Measurements from ENCODE around the gene MLLT3.

DNA sequence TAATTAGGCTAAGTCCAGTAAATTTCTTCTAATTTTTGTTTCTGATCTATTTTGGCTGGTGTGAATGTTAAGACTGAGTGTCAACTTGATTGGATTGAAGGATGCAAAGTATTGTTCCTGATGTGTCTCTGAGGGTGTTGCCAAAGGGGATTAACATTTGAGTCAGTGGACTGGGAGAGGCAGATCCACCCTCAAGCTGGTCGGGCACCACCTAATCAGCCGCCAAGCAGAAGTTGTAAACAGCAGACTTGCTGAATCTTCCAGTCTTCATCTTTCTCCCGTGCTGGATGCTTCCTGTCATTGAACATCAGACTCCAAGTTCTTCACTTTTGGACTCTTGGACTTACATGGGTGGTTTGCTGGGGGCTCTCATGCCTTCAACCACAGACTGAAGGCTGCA is 21.4 kb upstream of the MLLT3 start:
- TF ChIP-seq, protein P1, sequence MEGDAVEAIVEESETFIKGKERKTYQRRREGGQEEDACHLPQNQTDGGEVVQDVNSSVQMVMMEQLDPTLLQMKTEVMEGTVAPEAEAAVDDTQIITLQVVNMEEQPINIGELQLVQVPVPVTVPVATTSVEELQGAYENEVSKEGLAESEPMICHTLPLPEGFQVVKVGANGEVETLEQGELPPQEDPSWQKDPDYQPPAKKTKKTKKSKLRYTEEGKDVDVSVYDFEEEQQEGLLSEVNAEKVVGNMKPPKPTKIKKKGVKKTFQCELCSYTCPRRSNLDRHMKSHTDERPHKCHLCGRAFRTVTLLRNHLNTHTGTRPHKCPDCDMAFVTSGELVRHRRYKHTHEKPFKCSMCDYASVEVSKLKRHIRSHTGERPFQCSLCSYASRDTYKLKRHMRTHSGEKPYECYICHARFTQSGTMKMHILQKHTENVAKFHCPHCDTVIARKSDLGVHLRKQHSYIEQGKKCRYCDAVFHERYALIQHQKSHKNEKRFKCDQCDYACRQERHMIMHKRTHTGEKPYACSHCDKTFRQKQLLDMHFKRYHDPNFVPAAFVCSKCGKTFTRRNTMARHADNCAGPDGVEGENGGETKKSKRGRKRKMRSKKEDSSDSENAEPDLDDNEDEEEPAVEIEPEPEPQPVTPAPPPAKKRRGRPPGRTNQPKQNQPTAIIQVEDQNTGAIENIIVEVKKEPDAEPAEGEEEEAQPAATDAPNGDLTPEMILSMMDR (IDR thresholded peaks at IDR 0.05; ENCODE audit: low read length): no peak
- TF ChIP-seq EZH2 (optimal IDR thresholded peaks at IDR 0.05; ENCODE audit: low read depth, low read length): no peak

All from MM.1S (cell line).